GM12865 (cell line): ENCODE measurements around the gene TPSD1.

Experiments used
- DNase-seq: peaks from one replicate; pipeline ENCODE4 v3.0.0; 2010; ENCODE audit warnings: low read depth
- H3K4me3 ChIP-seq: 2 replicates; pipeline ENCODE4 v1.5.1; 2011; ENCODE audit warnings: mild to moderate bottlenecking, low read depth, low read length, control low read depth
- TF ChIP-seq, protein P1 (sequence below): IDR thresholded peaks from 2 replicates; pipeline ENCODE4 v1.5.1; 2011; ENCODE audit warnings: low read length, control low read depth, low read depth, inconsistent platforms; ENCODE audit not compliant: insufficient read depth; ENCODE audit errors: missing control alignments

TPSD1 gene

DNA sequence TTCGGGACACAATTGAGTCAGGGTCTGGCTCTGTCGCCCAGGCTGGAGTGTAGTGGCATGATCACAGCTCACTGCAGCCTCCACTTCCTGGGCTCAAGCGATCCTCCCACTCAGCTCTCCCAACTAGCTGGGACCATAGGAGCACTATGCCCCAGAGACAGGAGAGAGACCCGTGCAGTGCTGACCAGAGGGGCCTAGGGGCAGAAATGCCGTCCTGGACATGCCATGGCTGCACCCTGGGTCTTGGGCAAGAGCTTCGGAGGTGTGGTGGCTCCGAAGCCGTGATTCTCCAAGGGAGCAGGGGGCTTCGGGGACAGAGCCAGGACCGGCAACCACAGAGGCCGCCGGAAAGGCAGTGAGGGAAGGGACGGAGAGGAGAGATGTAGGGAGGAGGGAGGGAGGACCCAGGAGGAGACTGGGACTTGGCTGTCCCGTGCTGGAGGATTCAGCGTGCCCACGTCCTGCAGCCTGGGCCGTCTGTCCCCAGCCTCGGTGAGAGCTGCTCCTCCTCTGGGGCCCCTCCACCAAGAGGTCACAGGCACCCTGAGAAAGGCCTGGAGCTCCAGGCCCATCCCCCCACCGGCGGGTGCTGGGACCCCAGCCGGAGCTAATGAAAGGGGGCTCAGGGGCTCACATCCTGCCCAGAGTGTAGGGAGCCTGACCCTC, 21.9 kb downstream of the TPSD1 start:
- H3K4me3 ChIP-seq = no peak overlapping the region
- TF ChIP-seq, protein P1, sequence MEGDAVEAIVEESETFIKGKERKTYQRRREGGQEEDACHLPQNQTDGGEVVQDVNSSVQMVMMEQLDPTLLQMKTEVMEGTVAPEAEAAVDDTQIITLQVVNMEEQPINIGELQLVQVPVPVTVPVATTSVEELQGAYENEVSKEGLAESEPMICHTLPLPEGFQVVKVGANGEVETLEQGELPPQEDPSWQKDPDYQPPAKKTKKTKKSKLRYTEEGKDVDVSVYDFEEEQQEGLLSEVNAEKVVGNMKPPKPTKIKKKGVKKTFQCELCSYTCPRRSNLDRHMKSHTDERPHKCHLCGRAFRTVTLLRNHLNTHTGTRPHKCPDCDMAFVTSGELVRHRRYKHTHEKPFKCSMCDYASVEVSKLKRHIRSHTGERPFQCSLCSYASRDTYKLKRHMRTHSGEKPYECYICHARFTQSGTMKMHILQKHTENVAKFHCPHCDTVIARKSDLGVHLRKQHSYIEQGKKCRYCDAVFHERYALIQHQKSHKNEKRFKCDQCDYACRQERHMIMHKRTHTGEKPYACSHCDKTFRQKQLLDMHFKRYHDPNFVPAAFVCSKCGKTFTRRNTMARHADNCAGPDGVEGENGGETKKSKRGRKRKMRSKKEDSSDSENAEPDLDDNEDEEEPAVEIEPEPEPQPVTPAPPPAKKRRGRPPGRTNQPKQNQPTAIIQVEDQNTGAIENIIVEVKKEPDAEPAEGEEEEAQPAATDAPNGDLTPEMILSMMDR = no peak

DNA sequence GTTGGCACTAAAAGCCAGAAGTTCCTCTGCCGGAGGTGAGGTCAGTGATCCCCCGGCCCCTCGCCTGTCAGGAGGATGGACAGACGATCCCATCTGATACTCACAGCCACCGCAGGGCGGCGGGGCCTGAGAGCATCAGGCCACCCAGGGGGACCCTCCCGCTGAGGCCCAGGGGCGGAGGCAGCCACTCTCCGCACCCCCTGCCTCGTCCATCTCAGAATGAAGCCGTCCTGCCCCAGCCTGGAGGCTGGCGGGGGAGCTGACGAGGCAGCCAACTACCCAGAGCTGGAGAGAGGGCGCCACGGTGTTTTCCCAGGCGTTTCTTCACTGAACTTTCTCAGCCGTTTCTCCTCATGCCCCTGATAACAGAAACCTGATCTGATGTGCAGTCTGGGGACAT, 22.6 kb downstream of the TPSD1 start:
- TF ChIP-seq, protein P1 = no peak
- no peak for DNase-seq
- H3K4me3 ChIP-seq = no peak overlapping the region

More for the DNA sequence above, 21.9 kb downstream of the TPSD1 start:
- DNase-seq = no peak

DNA sequence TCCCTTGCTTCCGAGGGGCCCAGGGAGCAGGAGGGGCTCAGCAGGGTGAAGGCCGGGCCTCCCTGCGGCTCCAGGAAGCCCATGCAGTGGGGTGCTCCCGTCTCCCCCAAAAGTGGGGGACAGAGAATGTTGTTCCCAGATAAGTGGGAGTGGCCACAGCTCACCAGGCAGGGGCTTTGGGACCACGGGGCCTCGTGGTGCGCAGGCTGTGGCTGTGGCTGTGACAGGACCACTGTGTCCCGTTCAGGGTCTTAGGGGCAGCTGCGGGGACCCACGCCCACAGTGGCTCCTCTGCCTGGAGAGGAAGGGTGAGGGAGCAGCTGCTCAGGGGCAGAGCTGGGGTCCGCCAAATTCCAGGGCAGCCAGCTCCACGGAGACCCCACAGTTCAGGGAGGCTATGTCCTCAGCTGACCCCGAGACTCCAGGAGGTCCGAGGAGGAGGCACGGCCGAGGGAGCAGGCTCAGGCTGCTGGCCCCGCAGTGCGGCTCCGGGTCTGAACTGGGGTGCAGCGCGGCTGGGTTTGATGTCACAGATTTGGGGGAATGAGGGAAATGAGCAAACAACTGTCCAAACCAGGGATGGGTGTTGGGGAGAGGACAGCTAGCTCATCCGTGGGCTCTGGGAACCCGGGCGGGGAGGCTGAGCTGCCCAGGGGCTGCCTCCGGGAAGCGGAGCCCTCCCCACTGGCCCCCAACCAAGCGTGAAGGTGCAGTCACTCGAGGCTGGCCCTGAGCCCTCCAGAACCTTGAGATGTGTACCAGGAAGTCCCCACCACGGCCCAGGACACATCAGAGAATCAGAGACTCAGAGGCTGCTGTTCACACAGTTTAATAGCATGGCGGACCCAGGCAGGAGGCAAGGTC, 23.4 kb downstream of the TPSD1 start:
- DNase-seq = no peak
- TF ChIP-seq, protein P1 = no peak

DNA sequence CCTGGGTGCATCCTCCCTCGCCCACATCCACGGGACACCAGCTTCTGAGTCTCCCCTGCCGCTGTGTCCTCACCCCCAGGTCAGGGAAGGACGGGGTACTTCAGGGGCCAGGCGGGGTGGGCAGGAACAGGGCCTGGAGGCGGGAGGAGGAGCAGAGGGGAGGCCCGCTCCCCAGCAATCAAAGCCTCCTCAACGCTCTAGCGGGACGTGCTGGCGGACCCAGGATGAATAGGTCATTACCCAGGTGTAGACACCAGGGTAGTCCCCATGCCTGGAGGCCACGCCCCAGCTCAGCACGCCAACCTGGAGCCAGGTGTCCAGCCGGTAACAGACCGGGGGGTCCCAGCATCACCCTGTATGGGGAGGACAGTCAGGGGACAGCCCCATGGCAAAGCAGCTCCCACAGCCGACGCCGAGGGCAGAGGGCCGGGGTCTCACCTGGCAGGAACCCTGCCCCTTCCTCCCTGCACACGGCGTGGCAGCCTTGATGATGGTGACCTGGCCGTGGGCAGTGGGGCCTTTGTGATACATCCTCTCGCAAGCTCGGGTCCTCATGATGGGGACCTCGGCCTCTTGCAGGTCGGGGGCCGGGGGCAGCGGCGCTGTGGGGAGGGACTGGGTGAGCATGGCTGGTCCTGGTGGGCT, 24.2 kb downstream of the TPSD1 start:
- no peak for DNase-seq
- no peak overlapping the region for H3K4me3 ChIP-seq
- TF ChIP-seq, protein P1 = no peak

More for the DNA sequence above, 23.4 kb downstream of the TPSD1 start:
- H3K4me3 ChIP-seq = no peak overlapping the region

DNA sequence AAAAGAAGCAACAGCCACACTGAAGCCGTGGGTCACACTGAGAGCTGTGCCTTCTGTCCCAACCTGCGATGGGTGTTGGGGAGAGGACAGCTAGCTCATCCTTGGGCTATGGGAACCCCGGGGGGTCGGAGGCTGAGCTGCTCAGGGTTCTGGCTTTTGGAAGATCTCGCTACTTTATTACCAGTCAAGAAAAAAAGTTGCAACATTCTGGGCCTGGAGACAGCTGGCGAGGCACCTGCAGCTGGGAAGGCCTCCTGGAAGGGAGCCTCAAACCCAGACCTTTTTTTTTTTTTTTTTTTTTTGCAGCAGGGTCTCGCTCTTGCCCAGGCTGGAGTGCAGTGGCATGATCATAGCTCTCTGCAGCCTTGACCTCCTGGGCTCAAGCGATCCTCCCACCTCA, 24.9 kb downstream of the TPSD1 start:
- TF ChIP-seq, protein P1 = no peak
- DNase-seq = no peak
- H3K4me3 ChIP-seq = no peak overlapping the region

DNA sequence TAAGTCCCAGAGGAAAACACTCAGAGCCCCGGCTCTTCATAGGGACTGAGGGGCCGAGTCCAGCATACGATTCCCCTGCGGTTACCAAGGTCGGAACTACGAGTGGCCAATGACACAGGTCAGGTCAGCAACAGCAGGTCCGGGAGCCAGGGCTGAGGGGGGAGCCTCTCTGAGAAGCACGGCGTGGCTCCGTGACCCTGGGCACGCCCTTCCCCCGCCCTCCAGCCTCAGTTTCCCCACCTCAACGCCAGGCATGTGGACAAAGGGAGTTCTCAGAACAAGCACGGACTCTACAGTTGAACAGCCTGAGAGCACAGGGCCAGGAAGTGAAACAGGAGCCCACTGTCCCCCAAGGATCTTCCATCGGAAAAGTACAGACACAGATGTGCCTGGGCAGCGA, 25.6 kb downstream of the TPSD1 start:
- no peak for DNase-seq

More for the DNA sequence above, 25.6 kb downstream of the TPSD1 start:
- H3K4me3 ChIP-seq = no peak overlapping the region
- TF ChIP-seq, protein P1 = no peak
